Mucosa of gallbladder (tissue), 1 donor: ENCODE data around the gene ARHGEF37. TPM values are rescaled to one million over a fixed set of nuclear protein-coding genes. Genes with fewer than 3 reads are reported as not detected.

Experiments
- DNase-seq: peaks from one replicate; pipeline ENCODE4 v3.0.0-alpha.2; 2020; ENCODE audit warnings: low spot score
- total RNA-seq: library from RNA; stranded (reverse); gene quantifications from one replicate; pipeline ENCODE4 v1.2.1, GENCODE V29; 2021
- donor health status: DM: no; HTN: no; CAD: no.

Gene ARHGEF37
- total RNA-seq, 1 donor from 2014 or later = 32.8 TPM

- no peak for DNase-seq
Measured at GRCh38 chr5:149600932-149601331, 19.6 kb downstream of the ARHGEF37 start.

GRCh38 chr5:149603210-149603609, 21.9 kb downstream of the ARHGEF37 start:
- DNase-seq = no peak

DNA sequence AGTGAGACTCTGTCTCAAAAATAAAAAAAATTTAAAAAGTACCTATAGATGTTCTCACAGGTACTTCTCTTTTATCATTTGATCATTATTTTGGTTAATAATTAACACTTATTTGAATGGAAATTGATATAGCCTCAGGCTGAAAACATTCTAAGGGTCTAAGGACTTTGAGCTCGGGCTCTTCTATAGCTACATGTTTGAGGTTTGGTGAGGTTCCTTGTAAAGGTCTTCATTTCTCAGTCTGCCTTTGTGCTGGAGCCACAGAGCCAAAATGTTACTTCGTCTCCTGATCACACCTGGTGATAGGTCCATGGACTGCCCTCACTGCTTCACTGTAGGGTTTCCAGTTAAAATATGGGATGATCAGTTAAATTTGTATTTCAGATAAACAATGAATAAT, 22.6 kb downstream of the ARHGEF37 start:
- no peak for DNase-seq

GRCh38 chr5:149604321-149604720, 23.0 kb downstream of the ARHGEF37 start:
- DNase-seq = no peak

GRCh38 chr5:149605354-149605997, 24.2 kb downstream of the ARHGEF37 start:
- no peak for DNase-seq

DNA sequence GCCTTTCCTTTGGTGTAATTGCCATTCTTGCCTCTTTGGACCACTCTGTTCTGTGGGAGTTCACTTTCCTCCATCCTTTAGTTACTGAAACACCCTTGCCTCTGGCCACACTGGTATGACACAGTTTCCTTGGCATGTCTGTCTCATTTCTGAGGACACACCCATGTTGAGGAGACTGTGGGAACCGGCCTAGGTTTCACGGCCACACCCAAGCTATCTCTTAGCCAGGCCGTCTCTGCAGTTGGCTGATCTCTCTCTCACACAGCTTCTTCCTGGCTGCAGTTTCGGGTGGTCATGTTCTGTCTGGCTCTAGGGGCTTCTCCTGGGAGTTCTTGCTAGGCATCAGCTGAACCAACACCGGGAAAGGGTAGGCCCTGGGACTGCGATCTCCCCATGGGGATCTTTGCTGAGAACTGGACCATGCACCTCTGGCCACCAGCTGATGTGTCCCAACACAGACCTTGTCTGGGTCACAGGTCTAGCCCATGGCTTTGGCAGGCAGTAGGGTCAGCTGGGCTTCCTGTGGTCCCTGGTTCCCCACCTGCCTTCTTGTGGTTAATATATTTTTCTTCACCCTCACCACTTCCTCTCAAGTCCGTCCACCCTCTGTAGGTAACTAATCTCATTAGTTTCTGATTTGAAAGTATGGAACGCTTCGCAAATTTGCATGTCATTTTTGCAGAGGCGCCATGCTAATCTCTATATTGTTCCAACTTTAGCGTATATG, 24.9 kb downstream of the ARHGEF37 start:
- peak; percentile 69 for DNase-seq

- no peak for DNase-seq
Measured at GRCh38 chr5:149608936-149609545, 27.7 kb downstream of the ARHGEF37 start.

DNA sequence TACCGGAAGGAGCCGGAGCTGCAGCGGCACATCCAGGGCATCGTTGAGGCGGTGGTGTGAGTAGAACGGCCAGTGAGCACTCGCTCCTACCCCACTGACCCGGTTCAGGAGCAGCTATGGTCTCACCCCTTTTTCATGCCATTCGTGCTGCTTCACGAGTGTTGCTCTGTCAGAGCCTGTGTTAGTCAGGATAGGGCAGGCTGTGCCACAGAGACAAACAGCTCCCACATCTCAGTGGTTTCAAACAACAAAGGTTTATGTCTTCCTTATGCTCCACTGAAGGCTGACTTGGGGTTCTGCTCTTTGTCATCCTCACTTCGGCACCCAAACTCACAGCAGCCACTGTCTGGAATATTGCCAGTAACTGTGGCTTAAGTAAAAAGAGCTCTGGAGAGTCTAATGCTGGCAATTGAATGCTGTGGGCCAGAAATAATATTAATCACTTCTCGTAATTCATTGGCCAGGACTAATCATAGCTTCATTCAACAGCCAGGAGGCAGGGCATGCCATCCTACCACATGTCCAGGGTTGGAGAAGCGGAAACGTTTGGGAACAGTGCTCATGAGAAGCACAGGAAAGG, 28.4 kb downstream of the ARHGEF37 start:
- DNase-seq = no peak

- no peak for DNase-seq
Measured at GRCh38 chr5:149610589-149611255, 29.4 kb downstream of the ARHGEF37 start.

- DNase-seq = peak; percentile 58
Measured at GRCh38 chr5:149611326-149611725, 30.0 kb downstream of the ARHGEF37 start.

- DNase-seq = no peak
Measured at GRCh38 chr5:149614034-149614907, 33.0 kb downstream of the ARHGEF37 start.

- peak; percentile 56 for DNase-seq
Measured at GRCh38 chr5:149615976-149616375, 34.7 kb downstream of the ARHGEF37 start.

DNA sequence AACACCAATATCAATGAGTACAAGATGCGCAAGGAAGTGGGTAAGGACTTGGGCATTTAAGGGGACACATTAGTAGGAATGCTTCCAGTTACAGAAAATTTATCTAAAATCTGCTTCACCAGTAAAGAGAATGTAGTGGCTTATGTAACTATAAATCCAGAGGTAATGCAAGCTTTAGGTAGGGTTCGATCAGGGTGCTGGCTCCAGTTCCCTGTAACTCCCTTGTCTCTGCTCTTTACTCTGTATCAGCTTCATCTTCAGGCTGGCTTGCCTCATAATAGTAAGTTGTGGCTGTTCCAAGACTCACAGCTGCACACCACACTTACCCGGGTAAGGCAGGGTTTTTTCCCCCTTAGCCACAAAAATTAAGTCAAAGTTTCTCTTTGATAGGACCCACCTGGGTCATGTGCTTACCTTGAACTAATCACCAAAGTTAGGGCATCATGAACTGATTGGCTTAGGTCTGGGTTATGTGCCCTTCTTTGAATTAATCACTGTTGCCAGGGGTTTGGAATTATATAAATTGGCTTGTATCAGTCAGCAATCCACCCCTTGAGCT, 35.5 kb downstream of the ARHGEF37 start:
- DNase-seq = no peak

GRCh38 chr5:149617760-149618306, 36.5 kb downstream of the ARHGEF37 start:
- DNase-seq = no peak

DNA sequence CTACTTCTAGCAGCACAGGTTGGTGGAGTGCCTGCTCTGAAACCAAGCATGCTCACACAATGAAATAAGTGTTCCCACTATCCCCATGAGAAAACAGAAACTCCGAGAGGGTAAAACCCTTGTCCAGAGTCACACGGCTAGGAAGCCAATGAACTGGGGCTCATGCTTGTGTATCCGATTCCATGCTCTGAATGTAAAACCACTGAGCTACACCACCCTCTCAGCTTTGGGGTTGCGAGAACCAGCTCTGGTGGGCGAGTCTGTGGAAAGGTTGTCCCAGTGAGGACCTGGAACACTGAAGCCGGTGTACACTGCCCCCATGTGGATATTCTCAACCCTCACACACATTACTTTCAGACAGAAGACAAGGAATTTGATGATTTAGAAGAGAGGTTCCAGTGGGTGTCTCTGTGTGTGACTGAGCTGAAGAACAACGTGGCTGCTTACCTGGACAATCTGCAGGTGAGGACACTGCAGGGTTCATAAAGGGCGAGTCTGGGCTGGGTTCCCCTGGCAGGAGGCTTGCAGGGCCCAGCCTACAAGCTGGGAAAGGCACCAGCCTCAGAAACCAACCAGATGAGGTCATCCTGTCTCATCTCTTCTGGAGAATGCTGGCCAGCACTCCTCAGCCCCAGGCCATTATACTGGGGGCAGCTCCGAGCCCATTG, 37.4 kb downstream of the ARHGEF37 start:
- peak; percentile 51 for DNase-seq

- DNase-seq = no peak
Measured at GRCh38 chr5:149621415-149622098, 40.3 kb downstream of the ARHGEF37 start.

- DNase-seq = no peak
Measured at GRCh38 chr5:149622466-149622865, 41.2 kb downstream of the ARHGEF37 start.

DNA sequence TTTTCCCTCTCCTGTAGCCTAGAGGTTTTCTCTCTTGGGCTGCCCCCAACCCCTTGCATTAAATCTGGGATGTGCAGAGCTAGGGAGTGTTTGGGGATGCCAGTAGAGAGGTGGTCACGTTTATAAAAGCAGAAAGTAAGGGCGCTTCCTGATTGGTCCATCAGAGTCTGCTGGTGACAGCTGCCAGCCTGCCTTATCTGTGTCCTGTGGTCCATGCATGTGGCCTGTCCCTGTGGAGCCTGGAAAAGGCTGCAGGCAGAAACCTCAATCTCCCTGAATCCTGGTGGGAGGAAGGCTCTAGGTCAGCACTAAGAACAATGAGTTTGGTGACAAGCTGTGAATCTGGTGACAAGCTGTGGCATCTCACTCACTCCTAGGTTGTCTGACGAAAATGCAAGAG, 42.2 kb downstream of the ARHGEF37 start:
- no peak for DNase-seq

DNA sequence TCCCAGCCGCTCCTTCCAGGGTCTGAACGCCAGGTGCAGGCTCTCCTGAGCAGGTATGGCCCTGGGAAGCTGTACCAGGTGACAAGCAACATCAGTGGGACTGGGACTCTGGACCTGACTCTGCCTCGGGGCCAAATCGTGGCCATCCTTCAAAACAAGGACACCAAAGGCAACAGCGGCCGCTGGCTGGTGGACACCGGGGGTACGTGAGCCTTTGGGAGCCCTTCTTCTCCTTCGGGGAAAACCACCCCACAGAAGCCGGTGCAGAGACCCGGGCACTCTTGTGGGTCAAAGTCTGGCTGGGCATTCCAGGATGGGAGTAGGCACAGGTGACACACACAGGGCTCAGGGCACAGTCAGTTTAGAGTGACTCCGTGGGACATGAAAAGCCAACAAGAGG, 45.8 kb downstream of the ARHGEF37 start:
- DNase-seq = no peak
